Activated CD8-positive, alpha-beta T cell treated with anti-CD3 and anti-CD28 coated beads, Interleukin-2, amount 10 ng/mL, durations not matched to agents 7 days and 5 days (primary cell): ENCODE measurements around the gene GHRH. TPM values are rescaled to one million over a fixed set of nuclear protein-coding genes. Genes with fewer than 3 reads are reported as not detected.

ENCODE experiments used
- ATAC-seq: fragments of 150-1000 bp; cut with Tn5 transposase; one replicate; pipeline ENCODE4 v1.10.0; 2021; ENCODE audit warnings: moderate library complexity
- CTCF ChIA-PET: fragments of 350-600 bp; sonication (Branson Sonifier 250); formaldehyde crosslinking; loops from one replicate; lab custom pipeline; 2021; ENCODE audit warnings: antibody characterized with exemption; lab: Charles Lee
- POLR2A ChIA-PET: fragments of 350-600 bp; sonication (Branson Sonifier 250); formaldehyde crosslinking; loops from one replicate; lab custom pipeline; 2021; ENCODE audit warnings: antibody characterized with exemption; lab: Charles Lee
- DNase-seq: peaks from one replicate; pipeline ENCODE4 v3.0.0-alpha.2; 2020
- H3K27ac Mint-ChIP-seq: one replicate; pipeline ENCODE4 v1.8.0; 2021; ENCODE audit warnings: mild to moderate bottlenecking, mixed read lengths
- H3K27me3 Mint-ChIP-seq: one replicate; pipeline ENCODE4 v1.8.0; 2021; ENCODE audit warnings: low read depth, mixed read lengths
- H3K36me3 Mint-ChIP-seq: one replicate; pipeline ENCODE4 v1.8.0; 2021; ENCODE audit warnings: low read depth, mixed read lengths
- H3K4me1 Mint-ChIP-seq: one replicate; pipeline ENCODE4 v1.8.0; 2021; ENCODE audit warnings: low read depth, mixed read lengths
- H3K4me3 Mint-ChIP-seq: one replicate; pipeline ENCODE4 v1.8.0; 2021; ENCODE audit warnings: mild to moderate bottlenecking, mixed read lengths
- H3K9me3 Mint-ChIP-seq: one replicate; pipeline ENCODE4 v1.8.0; 2022; ENCODE audit warnings: mixed read lengths; ENCODE audit not compliant: insufficient read depth
- total RNA-seq, 2 experiments: library from RNA; stranded (reverse); gene quantifications; one replicate each; pipeline ENCODE4 v1.2.3, GENCODE V29; 2021

The GHRH gene
- total RNA-seq, 2 experiments from 2014 or later, result not detected

GRCh38 chr20:37244572-37244957 lies 17.0 kb downstream of the GHRH start:
- ChIA-PET CTCF (no interaction called here), POLR2A (no interaction called here)
- H3K4me1 Mint-ChIP-seq, result no peaks in the 10 kb centered on the region
- ATAC-seq (no peak), DNase-seq (no peak)
- no peaks in the 10 kb centered on the region for H3K9me3 Mint-ChIP-seq
- no peaks in the 10 kb centered on the region for H3K27me3 Mint-ChIP-seq
- H3K4me3 Mint-ChIP-seq, result no peak overlapping the region
- H3K36me3 Mint-ChIP-seq, result peaks cover 30% of the 10 kb centered on the region
- H3K27ac Mint-ChIP-seq, result no peak overlapping the region

- Mint-ChIP-seq H3K27me3 (no peaks in the 10 kb centered on the region), H3K4me3 (no peak overlapping the region), H3K9me3 (no peaks in the 10 kb centered on the region), H3K36me3 (peaks cover 35% of the 10 kb centered on the region), H3K27ac (no peak overlapping the region), H3K4me1 (no peaks in the 10 kb centered on the region)
- CTCF ChIA-PET, result interaction anchor here (1.6 kb wide), 1 partner anchor 48 kb away, joined by 7 read pairs; no protein-coding TSS in a partner anchor
- POLR2A ChIA-PET, result no interaction called here
- DNase-seq (no peak), ATAC-seq (no peak)
Observed at GRCh38 chr20:37243937-37244571, 17.6 kb downstream of the GHRH start.

GRCh38 chr20:37243076-37243936 lies 18.3 kb downstream of the GHRH start:
- Mint-ChIP-seq H3K27me3 (no peaks in the 10 kb centered on the region), H3K36me3 (peaks cover 43% of the 10 kb centered on the region), H3K4me1 (no peaks in the 10 kb centered on the region), H3K9me3 (no peaks in the 10 kb centered on the region), H3K27ac (no peak overlapping the region), H3K4me3 (no peak overlapping the region)
- no peak for ATAC-seq
- ChIA-PET CTCF (interaction anchor here (1.6 kb wide), 1 partner anchor 48 kb away, joined by 7 read pairs; no protein-coding TSS in a partner anchor), POLR2A (no interaction called here)
- no peak for DNase-seq

GRCh38 chr20:37242503-37242902 lies 19.1 kb downstream of the GHRH start:
- no peak for DNase-seq
- Mint-ChIP-seq H3K27ac (no peak overlapping the region), H3K36me3 (peaks cover 46% of the 10 kb centered on the region), H3K9me3 (no peaks in the 10 kb centered on the region), H3K4me1 (no peaks in the 10 kb centered on the region), H3K4me3 (no peak overlapping the region), H3K27me3 (no peaks in the 10 kb centered on the region)
- ChIA-PET CTCF (interaction anchor here (1.6 kb wide), 1 partner anchor 47 kb away, joined by 7 read pairs; no protein-coding TSS in a partner anchor), POLR2A (no interaction called here)
- no peak for ATAC-seq

GRCh38 chr20:37240337-37241067 lies 21.1 kb downstream of the GHRH start:
- H3K36me3 Mint-ChIP-seq, result peaks cover 63% of the 10 kb centered on the region
- H3K27me3 Mint-ChIP-seq, result no peaks in the 10 kb centered on the region
- H3K4me3 Mint-ChIP-seq, result no peak overlapping the region
- no peaks in the 10 kb centered on the region for H3K4me1 Mint-ChIP-seq
- CTCF ChIA-PET, result interaction anchor here (1.7 kb wide), 1 partner anchor 47 kb away, joined by 3 read pairs; no protein-coding TSS in a partner anchor
- H3K27ac Mint-ChIP-seq, result no peak overlapping the region
- DNase-seq (no peak), ATAC-seq (no peak)
- POLR2A ChIA-PET, result no interaction called here
- H3K9me3 Mint-ChIP-seq, result no peaks in the 10 kb centered on the region

GRCh38 chr20:37238935-37239451 lies 22.6 kb downstream of the GHRH start:
- CTCF ChIA-PET, result no interaction called here

GRCh38 chr20:37238426-37238825 lies 23.2 kb downstream of the GHRH start:
- DNase-seq, result no peak
- no peaks in the 10 kb centered on the region for H3K4me1 Mint-ChIP-seq
- no peak overlapping the region for H3K4me3 Mint-ChIP-seq
- peaks cover 73% of the 10 kb centered on the region for H3K36me3 Mint-ChIP-seq
- ChIA-PET CTCF (no interaction called here), POLR2A (no interaction called here)
- no peaks in the 10 kb centered on the region for H3K27me3 Mint-ChIP-seq
- ATAC-seq, result no peak
- H3K9me3 Mint-ChIP-seq, result no peaks in the 10 kb centered on the region
- H3K27ac Mint-ChIP-seq, result no peak overlapping the region

More at GRCh38 chr20:37238935-37239451, 22.6 kb downstream of the GHRH start:
- POLR2A ChIA-PET, result no interaction called here
- peaks cover 70% of the 10 kb centered on the region for H3K36me3 Mint-ChIP-seq
- DNase-seq (no peak), ATAC-seq (no peak)
- H3K4me3 Mint-ChIP-seq, result no peak overlapping the region
- H3K27ac Mint-ChIP-seq, result peak overlapping the region; percentile 36
- H3K9me3 Mint-ChIP-seq, result no peaks in the 10 kb centered on the region
- H3K4me1 Mint-ChIP-seq, result no peaks in the 10 kb centered on the region
- no peaks in the 10 kb centered on the region for H3K27me3 Mint-ChIP-seq

GRCh38 chr20:37237656-37238055 lies 24.0 kb downstream of the GHRH start:
- DNase-seq, result no peak
- no peaks in the 10 kb centered on the region for H3K27me3 Mint-ChIP-seq
- H3K27ac Mint-ChIP-seq, result no peak overlapping the region
- H3K9me3 Mint-ChIP-seq, result no peaks in the 10 kb centered on the region
- H3K4me1 Mint-ChIP-seq, result no peaks in the 10 kb centered on the region
- no peak for ATAC-seq
- CTCF ChIA-PET, result no interaction called here
- H3K36me3 Mint-ChIP-seq, result peaks cover 69% of the 10 kb centered on the region
- no peak overlapping the region for H3K4me3 Mint-ChIP-seq
- POLR2A ChIA-PET, result no interaction called here

- H3K4me1 Mint-ChIP-seq, result no peaks in the 10 kb centered on the region
- H3K27me3 Mint-ChIP-seq, result no peaks in the 10 kb centered on the region
- H3K9me3 Mint-ChIP-seq, result no peaks in the 10 kb centered on the region
- POLR2A ChIA-PET, result no interaction called here
- no peak for DNase-seq
- CTCF ChIA-PET, result interaction anchor here (1.0 kb wide), 1 partner anchor 34 kb away, joined by 3 read pairs; no protein-coding TSS in a partner anchor
- peaks cover 71% of the 10 kb centered on the region for H3K36me3 Mint-ChIP-seq
- no peak for ATAC-seq
- H3K27ac Mint-ChIP-seq, result no peak overlapping the region
- H3K4me3 Mint-ChIP-seq, result no peak overlapping the region
Observed at GRCh38 chr20:37236462-37236861, 25.2 kb downstream of the GHRH start.

GRCh38 chr20:37235065-37235464 lies 26.5 kb downstream of the GHRH start:
- POLR2A ChIA-PET, result no interaction called here
- H3K4me3 Mint-ChIP-seq, result no peak overlapping the region
- H3K4me1 Mint-ChIP-seq, result no peaks in the 10 kb centered on the region
- H3K36me3 Mint-ChIP-seq, result peaks cover 67% of the 10 kb centered on the region
- CTCF ChIA-PET, result no interaction called here
- no peaks in the 10 kb centered on the region for H3K9me3 Mint-ChIP-seq
- DNase-seq, result no peak
- no peak overlapping the region for H3K27ac Mint-ChIP-seq
- no peak for ATAC-seq
- no peaks in the 10 kb centered on the region for H3K27me3 Mint-ChIP-seq

- Mint-ChIP-seq H3K4me1 (no peaks in the 10 kb centered on the region), H3K4me3 (no peak overlapping the region), H3K9me3 (no peaks in the 10 kb centered on the region), H3K27ac (no peak overlapping the region), H3K36me3 (peaks cover 70% of the 10 kb centered on the region), H3K27me3 (no peaks in the 10 kb centered on the region)
- no peak for DNase-seq
- CTCF ChIA-PET, result no interaction called here
- ATAC-seq, result no peak
- POLR2A ChIA-PET, result no interaction called here
Observed at GRCh38 chr20:37234254-37234581, 27.4 kb downstream of the GHRH start.
